Upper lobe of left lung (tissue), 6 donors: ENCODE results near the gene PLXNA4. TPM values are rescaled to one million over a fixed set of nuclear protein-coding genes. Genes with fewer than 3 reads are reported as not detected.

Experiments
- ATAC-seq, 2 donors: fragments of 200-7000 bp; cut with Tn5 transposase; one replicate each; pipeline ENCODE4 v1.9.1; 2022; ENCODE audit warnings: mild to moderate bottlenecking in 2 of 2, moderate library complexity in 2 of 2; ENCODE audit not compliant: low FRiP score in 2 of 2
- DNase-seq, 2 donors: peaks; one replicate each; pipeline ENCODE4 v3.0.0-alpha.2; 2019 to 2020
- H3K27ac ChIP-seq, 4 donors: fragments of 200-600 bp; sonication (generic); one replicate each; pipeline ENCODE4 v1.5.1; 2016 to 2019
- H3K27me3 ChIP-seq, 4 donors: fragments of 200-600 bp; sonication (generic); one replicate each; pipeline ENCODE4 v1.5.1; 2017 to 2019
- H3K36me3 ChIP-seq, 4 donors: fragments of 200-600 bp; sonication (generic); one replicate each; pipeline ENCODE4 v1.5.1; 2016 to 2019
- H3K4me1 ChIP-seq, 4 donors: fragments of 200-600 bp; sonication (generic); one replicate each; pipeline ENCODE4 v1.5.1; 2018 to 2019
- H3K4me3 ChIP-seq, 4 donors: fragments of 200-600 bp; sonication (generic); one replicate each; pipeline ENCODE4 v1.5.1; 2017 to 2019; ENCODE audit warnings: mild to moderate bottlenecking in 2 of 4, moderate library complexity in 1 of 4
- H3K9me3 ChIP-seq, 4 donors: fragments of 200-600 bp; sonication (generic); one replicate each; pipeline ENCODE4 v1.5.1; 2018 to 2019
- EP300 ChIP-seq, 4 donors: sonication (generic); formaldehyde crosslinking; IDR thresholded peaks; one replicate each; pipeline ENCODE4 v1.5.1; 2017; ENCODE audit warnings: antibody characterized with exemption in 4 of 4, control low read depth in 2 of 4
- POLR2A ChIP-seq, 4 donors: fragments of 450-650 bp; IDR thresholded peaks; one replicate each; pipeline ENCODE4 v1.5.1; 2016 to 2017; ENCODE audit warnings: antibody characterized with exemption in 4 of 4, mild to moderate bottlenecking in 2 of 4
- POLR2AphosphoS5 ChIP-seq, 2 donors: sonication (generic); formaldehyde crosslinking; IDR thresholded peaks; one replicate each; pipeline ENCODE4 v1.5.1; 2017; ENCODE audit warnings: antibody characterized with exemption in 2 of 2
- WGBS, 2 donors: methylation state at CpG; one replicate each; pipeline ENCODE4 v1.1.5; 2017 to 2018; 5-methylcytosine and 5-hydroxymethylcytosine counted together
- total RNA-seq, 6 donors: library from RNA; depleted of rRNA in 4 of 6; stranded (reverse); fragments of >200 nt in 4 of 6; gene quantifications; one replicate each; pipeline versions ENCODE4 v1.1.0 to v1.2.1, GENCODE V29; 2016 to 2021
- TF ChIP-seq, protein P1 (sequence below), 6 experiments: fragments of 450-650 bp in 4 of 6; fragments of 200-600 bp in 2 of 6; sonication (generic) in 2 of 6; IDR thresholded peaks; one replicate each; pipeline ENCODE4 v1.5.1; 2016 to 2019; ENCODE audit warnings: antibody characterized with exemption in 6 of 6
- donor health status: DM: no; HTN: no; CAD: no; lungs with moderate emphysema.
- donor health status: DM: no; HTN: yes; CAD: no; lungs with severe emphysema.

PLXNA4 gene
- total RNA-seq, 6 donors from 2014 or later, result 1.1 to 5.9 (median 2.6) TPM

DNA sequence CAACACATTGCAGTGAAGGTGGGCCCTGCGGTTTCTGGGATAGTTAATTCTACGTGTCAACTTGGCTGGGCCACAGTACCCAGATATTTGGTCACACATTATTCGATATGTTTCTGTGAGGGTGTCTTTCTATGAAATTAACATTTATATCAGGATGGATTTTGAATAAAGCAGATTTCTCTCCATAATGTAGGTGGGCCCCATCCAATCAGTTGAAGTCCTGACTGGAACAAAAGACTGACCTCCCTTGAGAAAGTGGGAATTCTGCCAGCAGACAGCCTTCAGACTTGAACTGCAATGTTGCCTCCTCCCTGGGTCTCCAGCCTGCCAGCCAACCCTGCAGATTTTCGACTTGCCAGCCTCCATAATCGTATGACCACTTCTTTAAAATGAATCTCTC lies 420.6 kb downstream of the PLXNA4 start:
- WGBS, 2 donors, result 85 to 90% methylated on average over 5 of the region's 5 CpGs
- no peaks in the 10 kb centered on the region for H3K27me3 ChIP-seq

DNA sequence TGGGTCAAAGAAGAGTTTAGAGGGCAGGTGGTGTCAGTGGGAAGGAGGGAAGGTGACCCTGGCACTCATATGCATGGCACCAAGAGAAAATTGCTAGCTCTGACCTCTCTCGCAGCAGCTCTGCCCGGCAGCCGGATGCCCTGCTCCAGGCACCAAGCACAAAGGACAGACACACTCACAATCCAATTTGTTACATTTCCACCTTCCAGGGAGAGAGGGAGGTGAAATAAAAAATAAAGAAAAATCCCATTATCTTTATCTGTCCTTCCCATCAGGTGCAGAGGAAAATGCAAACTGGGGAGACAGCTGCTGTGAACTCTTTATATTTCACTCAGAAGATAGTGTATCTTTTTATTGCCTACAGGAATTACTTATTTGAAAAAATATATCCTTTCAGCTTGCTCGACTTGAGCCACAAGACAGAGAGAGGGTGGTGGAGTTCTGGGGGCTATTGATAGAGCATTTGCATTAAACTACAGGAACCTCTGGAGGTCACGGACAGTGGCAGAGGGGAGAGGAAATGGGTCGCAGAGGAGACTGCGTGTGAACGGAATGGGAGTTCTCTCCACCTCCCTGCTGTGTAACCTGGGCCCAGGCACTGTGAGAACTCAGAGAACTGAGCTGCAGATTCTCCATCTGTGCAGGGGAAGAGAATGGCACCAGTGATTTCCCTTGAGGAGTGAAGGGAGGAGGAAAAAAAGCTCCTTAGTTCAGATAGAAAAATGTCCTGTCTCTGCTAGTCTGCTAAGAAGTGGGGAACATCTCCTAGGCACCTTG lies 421.4 kb downstream of the PLXNA4 start:
- Histone ChIP-seq H3K4me1 (no peaks in the 10 kb centered on the region), H3K27ac (no peak overlapping the region), H3K36me3 (no peaks in the 10 kb centered on the region), H3K27me3 (no peaks in the 10 kb centered on the region), H3K4me3 (no peak overlapping the region), H3K9me3 (no peaks in the 10 kb centered on the region)
- no peak for TF ChIP-seq POLR2A (IDR thresholded peaks at IDR 0.05)
- TF ChIP-seq EP300 (IDR thresholded peaks at IDR 0.05), result no peak
- WGBS, 2 donors, result 43 to 56% methylated on average over 8 of the region's 8 CpGs
- DNase-seq (no peak), ATAC-seq (no peak)

More for the DNA sequence above, 420.6 kb downstream of the PLXNA4 start:
- H3K4me3 ChIP-seq, result no peak overlapping the region
- no peaks in the 10 kb centered on the region for H3K9me3 ChIP-seq
- no peak overlapping the region for H3K27ac ChIP-seq
- no peak for TF ChIP-seq POLR2AphosphoS5 (IDR thresholded peaks at IDR 0.05)
- TF ChIP-seq, protein P1, sequence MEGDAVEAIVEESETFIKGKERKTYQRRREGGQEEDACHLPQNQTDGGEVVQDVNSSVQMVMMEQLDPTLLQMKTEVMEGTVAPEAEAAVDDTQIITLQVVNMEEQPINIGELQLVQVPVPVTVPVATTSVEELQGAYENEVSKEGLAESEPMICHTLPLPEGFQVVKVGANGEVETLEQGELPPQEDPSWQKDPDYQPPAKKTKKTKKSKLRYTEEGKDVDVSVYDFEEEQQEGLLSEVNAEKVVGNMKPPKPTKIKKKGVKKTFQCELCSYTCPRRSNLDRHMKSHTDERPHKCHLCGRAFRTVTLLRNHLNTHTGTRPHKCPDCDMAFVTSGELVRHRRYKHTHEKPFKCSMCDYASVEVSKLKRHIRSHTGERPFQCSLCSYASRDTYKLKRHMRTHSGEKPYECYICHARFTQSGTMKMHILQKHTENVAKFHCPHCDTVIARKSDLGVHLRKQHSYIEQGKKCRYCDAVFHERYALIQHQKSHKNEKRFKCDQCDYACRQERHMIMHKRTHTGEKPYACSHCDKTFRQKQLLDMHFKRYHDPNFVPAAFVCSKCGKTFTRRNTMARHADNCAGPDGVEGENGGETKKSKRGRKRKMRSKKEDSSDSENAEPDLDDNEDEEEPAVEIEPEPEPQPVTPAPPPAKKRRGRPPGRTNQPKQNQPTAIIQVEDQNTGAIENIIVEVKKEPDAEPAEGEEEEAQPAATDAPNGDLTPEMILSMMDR (IDR thresholded peaks at IDR 0.05), result no peak
- TF ChIP-seq EP300 (IDR thresholded peaks at IDR 0.05), result no peak
- no peak for TF ChIP-seq POLR2A (IDR thresholded peaks at IDR 0.05)
- ATAC-seq (no peak), DNase-seq (no peak)
- H3K4me1 ChIP-seq, result no peaks in the 10 kb centered on the region
- no peaks in the 10 kb centered on the region for H3K36me3 ChIP-seq

DNA sequence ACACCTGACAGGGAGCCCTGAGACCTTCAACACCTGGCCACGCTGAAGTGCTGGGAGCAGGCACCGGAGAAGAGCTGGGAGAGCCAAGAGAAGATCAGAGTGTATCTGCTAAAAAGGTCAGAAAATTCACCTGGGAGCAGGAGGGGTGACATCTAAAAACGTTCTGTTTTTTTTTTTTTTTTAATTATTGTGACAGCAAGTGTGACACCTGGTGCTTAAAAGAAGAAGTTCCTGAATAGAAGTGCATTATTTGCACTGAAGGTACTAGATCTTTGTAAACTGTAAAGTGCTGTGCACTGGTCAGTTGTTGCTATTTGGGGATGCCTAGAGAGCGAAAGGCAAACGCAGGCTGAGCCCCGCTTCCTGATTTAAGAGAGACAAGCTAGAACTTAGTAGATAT lies 422.0 kb downstream of the PLXNA4 start:
- no peaks in the 10 kb centered on the region for H3K27me3 ChIP-seq
- no peak for DNase-seq
- H3K4me1 ChIP-seq, result no peaks in the 10 kb centered on the region
- no peaks in the 10 kb centered on the region for H3K36me3 ChIP-seq
- no peak overlapping the region for H3K4me3 ChIP-seq
- H3K9me3 ChIP-seq, result no peaks in the 10 kb centered on the region
- no peak overlapping the region for H3K27ac ChIP-seq
- TF ChIP-seq POLR2A (IDR thresholded peaks at IDR 0.05) (no peak), POLR2AphosphoS5 (IDR thresholded peaks at IDR 0.05) (no peak), EP300 (IDR thresholded peaks at IDR 0.05) (no peak)
- TF ChIP-seq, protein P1 (IDR thresholded peaks at IDR 0.05), result no peak
- 63 to 67% methylated on average over 6 of the region's 6 CpGs for WGBS, 2 donors
- ATAC-seq, result no peak

DNA sequence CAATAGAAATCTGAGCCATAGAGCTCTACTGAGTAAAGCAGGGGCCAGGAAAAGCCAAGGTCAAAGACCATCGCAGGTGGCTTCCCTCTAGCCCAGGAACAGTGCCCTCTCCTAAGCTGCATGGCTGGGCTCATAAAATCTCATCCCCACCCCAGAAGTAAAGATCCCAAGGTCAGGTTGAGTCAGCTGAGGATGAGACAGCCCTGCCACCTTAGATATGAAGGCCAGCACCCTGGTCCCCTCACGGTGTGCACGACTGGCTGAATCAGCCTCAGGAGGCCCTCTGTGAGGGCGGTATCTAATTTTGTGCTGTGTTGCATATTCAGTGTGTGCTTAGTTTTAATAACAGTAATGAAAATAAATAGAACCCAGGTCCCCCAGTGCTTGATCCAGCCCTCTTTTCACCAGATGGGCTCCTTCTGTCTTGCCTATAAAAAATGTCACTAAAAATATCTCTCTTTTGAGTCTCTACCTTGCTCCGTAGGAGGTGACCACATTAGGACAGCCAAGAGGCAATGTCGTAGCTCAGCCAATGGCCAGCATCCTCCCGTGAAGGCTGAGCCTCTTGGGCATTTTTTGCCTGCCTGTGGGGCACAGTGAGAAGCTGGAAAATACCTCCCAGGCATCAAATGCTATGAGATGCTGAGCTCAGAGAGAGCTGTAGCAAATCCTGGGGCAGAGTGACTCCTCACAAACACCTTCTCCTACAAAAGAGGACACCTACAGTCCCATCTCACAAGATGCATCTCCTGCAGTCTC lies 424.0 kb downstream of the PLXNA4 start:
- H3K4me3 ChIP-seq, result no peak overlapping the region
- no peaks in the 10 kb centered on the region for H3K27me3 ChIP-seq
- no peaks in the 10 kb centered on the region for H3K36me3 ChIP-seq
- ATAC-seq (no peak), DNase-seq (no peak)
- TF ChIP-seq EP300 (IDR thresholded peaks at IDR 0.05) (no peak), POLR2A (IDR thresholded peaks at IDR 0.05) (no peak), POLR2AphosphoS5 (IDR thresholded peaks at IDR 0.05) (no peak)
- TF ChIP-seq, protein P1 (IDR thresholded peaks at IDR 0.05), result no peak
- H3K9me3 ChIP-seq, result no peaks in the 10 kb centered on the region
- H3K4me1 ChIP-seq, result no peaks in the 10 kb centered on the region
- WGBS, 2 donors, result 82 to 84% methylated on average over 7 of the region's 7 CpGs
- no peak overlapping the region for H3K27ac ChIP-seq

DNA sequence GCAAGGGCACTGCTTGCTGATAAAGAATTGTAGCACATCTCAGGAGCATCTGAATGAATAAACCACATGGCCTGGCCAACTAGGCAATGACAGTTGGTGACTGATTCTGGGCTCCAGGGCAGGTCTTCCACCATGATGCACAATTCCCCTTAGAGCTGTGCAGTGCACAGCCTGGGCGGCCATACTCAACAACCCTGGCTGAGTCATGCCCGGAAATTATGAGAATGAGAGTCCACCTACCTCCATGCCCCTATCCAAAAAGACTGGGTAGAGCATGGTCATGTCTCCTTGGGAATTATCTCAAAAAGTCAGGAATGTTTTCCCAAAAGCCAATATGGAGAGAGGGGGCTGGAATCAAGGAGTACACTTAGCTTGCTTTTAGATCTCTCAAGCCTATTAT lies 425.6 kb downstream of the PLXNA4 start:
- Histone ChIP-seq H3K27ac (no peak overlapping the region), H3K9me3 (no peaks in the 10 kb centered on the region), H3K4me3 (no peak overlapping the region), H3K4me1 (no peaks in the 10 kb centered on the region), H3K27me3 (no peaks in the 10 kb centered on the region), H3K36me3 (no peaks in the 10 kb centered on the region)
- 98 to 100% methylated on average over 1 to 2 of the region's 2 CpGs for WGBS, 2 donors
- ATAC-seq (no peak), DNase-seq (no peak)
- TF ChIP-seq, protein P1 (IDR thresholded peaks at IDR 0.05), result no peak
- TF ChIP-seq POLR2A (IDR thresholded peaks at IDR 0.05) (no peak), EP300 (IDR thresholded peaks at IDR 0.05) (no peak), POLR2AphosphoS5 (IDR thresholded peaks at IDR 0.05) (no peak)
